AG08396 (cell line): ENCODE measurements around the gene TPRG1.
A peak's percentile ranks its signal among the peaks of the same experiment; 100 is the strongest.

Experiments used
- DNase-seq: peaks from one replicate; pipeline ENCODE4 v3.0.0; 2012; ENCODE audit warnings: low spot score, mixed read lengths

Gene TPRG1

DNA sequence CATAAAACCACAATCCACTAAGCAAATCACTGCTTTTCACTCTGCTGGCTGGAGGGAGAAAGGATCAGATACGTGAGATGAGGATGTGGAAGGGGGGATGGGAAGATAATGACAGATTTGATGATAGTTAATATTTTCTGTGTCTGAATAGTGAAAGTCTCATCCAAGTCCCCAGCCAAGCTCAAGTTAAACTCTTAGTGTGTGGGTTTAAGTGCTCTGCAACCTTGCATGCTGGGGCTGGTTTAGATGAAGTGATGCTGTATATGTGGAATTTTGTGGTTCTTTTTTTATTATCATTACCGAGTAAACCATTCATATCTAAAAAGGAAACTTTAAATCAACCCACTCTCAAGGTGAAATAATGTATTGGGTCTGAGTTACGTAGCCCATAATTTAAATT lies 111.0 kb downstream of the TPRG1 start:
- DNase-seq = no peak

DNA sequence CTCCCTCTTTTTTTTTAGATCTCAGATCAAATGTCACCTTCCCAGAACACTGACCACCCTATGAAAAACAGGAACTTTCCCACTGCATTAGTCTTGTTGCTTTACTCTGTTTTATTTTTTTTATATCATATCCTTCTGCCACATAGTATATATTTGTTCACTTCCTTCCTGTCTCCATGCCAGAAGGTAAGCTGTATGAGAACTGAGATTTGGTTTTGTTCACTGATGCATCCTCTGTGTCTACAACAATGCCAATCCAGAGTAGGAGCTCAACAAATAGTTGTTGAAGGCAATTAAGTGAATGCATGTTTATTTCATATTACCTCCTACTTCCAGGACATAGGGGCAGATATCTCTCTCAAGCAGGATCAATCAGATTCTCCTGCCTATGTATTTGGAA lies 114.4 kb downstream of the TPRG1 start:
- DNase-seq = no peak

DNA sequence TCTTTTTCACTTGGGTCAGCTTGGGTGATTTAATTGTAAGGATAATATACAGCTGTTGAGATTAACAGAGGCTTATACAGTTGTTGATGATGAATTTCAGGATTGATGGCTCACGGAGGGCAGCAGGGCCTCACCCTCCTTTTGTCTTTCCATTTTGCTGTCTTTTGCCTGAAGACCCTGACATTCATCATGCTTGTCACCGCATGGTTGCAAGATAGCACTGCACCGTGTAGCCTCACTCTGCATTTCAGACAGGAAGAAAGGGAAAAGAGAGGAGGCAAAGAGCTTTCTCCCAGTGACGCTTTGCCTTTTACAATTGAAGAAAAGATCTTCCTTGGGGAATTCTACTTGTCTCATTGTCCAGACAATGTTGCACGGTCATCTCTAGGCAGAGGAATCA lies 115.1 kb downstream of the TPRG1 start:
- no peak for DNase-seq

DNA sequence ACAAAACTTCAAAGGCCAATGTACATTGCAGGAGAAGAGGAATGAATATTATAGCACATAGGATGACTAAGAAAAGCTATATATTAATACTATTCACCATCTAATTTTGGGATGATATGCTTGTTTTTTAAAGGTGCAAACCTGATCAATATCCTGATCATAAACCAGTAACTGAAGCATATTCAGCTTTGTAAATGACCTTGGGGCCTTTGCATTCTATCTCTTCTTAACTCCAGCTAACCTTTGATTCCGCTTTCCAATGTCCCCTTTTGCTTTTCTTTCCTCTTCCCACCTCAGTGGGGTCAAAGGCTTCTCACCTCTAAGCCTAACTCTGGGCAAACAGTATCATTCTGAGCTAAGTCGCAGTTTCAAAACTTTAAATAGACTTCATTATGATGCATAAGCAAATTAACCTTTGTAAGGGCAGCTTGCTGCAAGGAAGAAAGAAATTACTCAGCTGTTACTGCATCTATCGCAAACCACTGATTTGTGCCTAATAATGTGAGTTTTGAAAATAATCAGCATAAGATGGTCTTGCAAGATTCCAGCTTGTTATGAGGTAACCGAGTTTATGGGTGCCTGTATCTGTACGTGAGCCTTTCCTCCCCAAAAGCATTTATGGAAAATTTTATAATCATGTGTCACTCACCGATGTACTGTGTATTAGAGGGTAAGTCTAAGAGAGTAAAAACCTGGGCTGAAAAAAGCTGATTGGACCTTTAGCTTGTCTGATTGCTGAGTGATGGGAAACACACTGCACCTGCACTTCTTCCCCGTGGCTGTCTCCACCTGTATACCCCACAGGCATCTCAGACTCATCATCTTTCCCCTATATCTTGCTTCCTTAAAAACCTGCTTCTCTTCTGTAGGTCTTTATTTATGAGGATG lies 116.8 kb downstream of the TPRG1 start:
- no peak for DNase-seq

DNA sequence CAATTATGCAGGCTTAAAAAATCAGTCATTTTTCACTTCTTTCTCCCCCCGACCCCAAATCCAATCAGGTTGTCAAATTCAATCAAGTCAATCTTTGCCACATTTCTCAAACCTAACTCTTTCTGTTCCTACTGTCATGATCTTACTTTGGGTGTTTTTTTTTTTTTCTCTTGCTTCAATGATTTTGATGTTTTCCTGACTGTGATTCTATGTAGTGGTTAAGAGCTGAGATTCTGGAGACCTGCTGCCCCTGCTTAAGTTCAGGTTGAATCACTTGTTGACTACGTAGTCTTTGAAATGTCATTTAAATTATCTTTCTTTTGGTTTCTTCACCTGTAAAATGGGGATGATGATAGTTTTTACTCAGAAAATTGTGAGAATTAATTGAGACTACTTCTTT lies 117.5 kb downstream of the TPRG1 start:
- no peak for DNase-seq

DNA sequence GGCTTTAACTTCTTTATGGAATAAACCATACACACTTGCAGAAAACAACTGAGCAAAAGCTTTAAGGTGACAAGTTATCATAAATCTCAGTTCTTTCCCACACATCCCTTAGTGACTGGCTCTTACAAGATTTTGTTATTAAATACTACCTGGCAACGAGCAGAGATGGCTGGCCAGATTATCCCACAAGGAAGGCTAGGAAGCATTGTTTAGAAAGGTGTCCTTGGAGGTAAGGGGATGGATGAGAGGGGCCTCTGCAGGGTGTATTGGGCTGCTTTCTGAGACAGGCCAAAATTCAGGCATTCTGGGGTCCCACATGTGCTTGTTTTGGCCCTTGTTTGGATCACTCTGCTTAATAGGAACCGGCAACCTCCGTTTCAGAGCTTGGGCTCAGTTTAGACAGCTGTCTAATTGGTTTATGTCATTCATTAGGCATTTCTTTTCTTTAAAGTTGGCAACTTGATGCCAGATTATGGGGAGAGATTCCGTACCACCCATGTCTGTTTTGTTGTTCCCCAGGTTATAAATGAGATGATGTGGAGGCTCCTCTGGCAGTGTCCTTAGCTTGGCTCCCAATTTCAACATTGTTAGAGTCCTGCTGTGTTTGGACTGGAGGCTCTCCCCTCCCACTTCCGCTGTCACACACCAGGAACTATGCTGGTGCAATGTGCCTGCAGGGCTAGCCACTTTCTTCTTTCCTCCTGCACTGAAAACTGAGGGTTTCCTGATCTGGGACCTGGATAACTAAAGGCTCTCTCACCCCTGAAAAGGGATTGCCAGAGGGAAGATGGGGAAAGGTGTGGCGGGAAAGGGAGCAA lies 121.1 kb downstream of the TPRG1 start:
- DNase-seq = no peak

DNA sequence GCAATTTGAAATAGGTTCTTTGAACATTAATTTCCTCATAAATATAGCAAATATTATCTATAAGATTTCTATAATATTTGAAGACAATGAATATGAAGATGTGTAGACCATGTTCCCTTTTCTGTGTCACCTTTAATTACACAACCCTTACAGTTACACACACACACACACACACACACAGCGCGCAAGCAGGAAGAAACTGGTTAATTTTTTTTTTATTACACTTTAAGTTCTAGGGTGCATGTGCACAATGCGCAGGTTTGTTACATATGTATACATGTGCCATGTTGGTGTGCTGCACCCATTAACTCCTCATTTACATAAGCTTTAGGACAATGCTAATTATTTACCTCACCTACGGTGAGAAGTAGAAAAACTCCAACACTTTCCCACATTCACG lies 122.9 kb downstream of the TPRG1 start:
- no peak for DNase-seq

DNA sequence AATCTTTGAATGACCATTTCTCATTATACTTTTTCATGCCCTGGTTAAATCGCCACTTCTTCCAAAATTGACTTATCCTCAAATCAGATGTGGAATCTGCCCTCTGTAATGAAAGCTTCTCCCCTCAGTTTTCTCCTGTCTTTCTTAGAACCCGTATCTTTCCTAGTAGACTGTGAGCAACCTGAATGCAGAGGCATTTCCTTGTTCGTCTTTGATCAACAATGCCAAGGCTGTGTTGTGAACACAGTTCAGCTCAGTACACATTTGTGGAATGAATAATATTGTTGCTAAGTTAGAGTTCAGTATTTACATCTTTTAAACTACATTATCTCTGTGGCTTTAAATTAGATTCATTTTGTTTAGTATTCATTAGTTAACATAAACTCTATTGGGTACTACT lies 123.3 kb downstream of the TPRG1 start:
- DNase-seq = no peak

DNA sequence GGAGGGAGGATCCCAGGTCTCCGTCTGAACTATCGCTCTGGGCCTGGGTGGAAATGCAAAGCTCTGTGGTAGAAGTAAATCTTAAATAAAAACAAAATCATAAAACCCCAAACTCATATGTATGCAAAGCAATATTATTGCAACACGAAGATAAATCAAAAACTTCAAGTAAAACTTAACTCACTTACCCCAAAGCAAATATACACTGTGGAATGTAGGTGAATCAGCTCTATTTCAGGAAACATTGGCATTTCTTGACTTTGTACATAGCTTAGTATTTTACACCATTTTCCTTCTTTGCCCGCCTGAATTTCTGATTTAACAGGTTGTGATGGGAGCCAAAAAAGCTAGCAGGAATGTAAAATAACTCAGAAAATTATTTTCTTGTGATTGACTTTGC lies 126.2 kb downstream of the TPRG1 start:
- DNase-seq = no peak

DNA sequence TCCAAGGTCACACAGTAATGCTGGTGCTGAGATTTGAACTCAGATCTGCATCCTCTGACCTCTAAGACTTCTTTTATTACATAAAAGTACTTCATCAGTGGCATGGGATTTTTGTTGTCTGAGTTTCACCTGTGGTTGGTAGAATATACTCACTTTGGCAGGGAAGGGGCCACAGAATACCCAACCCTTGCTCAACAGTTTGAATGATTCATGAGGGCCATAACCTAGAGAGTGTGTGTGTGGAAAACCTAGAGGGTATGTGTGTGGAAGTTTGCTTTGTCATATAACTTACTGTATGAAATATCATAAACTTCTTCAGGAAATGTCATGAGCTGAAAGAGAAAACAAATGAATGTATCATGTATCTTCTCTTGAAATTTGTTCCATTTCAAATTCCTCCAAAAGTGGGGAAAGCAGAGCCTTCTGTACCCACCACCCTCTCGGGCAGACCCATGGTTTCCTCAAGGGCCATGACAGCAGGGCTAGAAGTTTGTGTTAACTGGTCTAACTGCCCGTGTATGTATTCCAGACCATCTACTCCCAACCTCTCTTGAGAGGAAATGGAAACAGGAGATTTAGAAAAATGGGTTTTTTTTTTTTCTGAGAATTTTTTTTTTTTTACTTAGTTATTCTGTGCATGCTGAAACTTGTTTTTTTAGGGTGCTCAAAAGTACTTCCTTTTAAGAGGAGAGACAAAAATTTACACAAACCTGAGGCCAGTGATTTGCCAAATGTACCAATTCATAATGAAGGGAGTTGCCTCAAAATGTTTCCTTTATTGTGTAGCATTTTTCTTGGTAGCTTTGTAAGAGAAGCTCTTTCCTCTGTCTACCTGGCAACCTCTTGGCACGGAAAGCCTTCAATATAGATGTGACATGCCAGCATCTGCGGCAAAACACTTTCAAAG lies 127.0 kb downstream of the TPRG1 start:
- DNase-seq = no peak

DNA sequence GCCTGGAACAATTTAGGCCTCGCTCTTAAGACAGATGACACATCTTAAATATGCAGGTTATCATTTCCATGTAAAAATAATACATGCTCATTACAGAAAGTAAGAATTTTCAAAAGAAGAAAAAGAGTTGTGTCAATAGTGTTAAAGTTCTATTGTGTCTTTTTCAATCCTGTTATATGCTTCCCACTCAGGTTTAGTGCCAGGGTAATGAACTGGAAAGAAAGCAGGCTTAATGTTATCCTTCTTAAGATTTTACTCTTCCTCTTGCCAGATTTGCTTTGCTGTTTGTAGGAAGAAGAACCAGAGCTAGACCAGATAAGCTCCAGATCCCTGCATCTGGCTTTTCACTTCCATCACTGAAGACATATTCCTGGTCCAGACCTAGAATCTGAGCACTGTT lies 128.6 kb downstream of the TPRG1 start:
- no peak for DNase-seq

DNA sequence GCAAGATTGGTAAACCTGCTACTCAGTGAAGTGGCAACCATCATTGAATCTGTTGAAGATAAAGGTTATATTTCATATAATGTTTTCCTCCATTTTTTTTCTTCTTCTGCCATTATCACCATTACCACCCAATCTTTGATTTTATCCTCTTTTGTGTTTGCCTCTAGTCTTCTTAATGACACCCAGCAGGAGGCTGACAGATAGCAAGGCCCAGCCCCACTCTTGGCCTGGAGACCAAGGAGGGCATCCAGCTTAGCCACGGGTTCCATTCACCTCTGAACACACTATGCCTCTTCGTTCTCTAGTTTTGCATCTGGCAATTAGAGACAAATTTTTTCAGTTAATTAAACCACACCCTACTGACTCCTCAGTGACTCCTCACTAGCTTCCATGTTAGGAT lies 129.7 kb downstream of the TPRG1 start:
- DNase-seq = no peak

DNA sequence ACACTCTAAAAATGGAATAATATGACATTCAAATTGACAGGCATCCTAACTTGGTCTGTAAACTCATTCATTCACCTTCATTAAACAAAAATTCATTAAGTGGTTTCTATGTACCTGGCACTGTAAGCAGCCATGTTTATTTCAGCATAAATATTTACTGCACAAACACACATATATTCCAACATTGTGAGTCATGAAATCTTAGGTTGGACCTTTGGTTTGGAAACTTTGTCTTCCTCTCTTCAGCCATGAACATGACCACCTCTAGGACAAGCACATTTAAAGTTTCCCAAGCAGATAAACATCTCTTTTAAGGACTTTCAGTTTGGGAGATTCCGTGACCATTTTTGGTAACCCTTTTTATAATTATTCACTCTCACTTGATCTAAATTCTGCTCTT lies 131.8 kb downstream of the TPRG1 start:
- no peak for DNase-seq

DNA sequence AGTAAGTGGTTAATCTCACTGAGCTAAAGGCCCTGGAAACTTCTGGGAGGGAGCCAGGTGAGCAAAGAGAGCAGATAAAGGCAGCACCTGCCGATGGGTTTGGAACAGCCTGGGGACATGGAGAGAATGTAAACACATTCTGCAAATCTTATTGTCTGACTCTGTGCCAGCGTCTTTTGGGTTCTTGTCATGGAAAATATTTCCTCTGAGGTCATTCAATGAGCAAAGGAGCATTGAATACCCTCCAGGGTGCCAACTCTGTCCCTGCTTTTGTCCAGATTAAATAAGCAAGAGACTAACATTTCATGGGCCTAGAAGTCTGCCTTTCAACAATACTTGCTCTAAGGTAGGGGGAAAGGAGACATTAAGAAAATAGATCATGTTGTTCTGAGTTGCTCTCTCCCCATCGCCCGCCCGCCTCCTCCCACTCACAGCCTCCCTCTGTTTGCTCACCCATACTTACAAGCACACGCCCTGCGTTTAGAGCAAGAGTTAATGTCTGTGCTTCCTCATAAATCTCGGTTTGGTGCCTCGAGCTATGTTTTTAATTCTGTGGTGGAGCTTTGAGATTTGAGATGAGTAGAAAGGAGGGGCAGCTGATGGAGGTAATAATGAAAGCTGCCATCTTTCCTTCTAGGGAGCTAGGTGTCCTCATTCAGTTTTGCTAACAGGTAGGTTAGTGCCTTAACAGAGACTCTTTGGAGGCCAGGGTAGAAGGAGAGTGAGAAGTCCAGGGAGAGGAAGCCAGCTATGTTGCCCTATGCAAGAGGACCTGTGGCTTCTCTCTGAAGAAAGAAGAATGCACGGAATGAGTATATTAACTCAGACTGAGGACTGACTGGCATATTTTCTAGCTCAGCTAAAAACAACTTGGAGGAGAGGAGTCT lies 132.9 kb downstream of the TPRG1 start:
- peak; percentile 13 for DNase-seq

DNA sequence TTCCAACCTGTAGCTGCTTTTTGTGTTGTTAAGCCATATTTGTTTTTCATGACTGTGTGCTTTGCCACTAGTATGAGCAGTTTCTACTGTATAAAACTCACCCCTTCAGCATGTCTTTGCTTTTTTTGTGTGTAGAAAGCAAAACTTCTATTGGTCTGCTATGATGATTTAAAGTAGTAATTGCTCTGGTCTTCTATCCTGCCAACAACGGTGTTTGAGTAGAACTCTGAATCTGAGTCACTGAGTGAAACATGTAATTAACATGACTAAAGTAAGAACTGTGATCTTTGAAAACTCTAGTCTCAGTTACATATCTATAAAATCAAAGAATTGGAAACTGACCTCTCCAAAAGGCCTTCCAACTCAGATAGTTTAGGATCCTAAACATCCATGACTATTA lies 133.6 kb downstream of the TPRG1 start:
- DNase-seq = no peak

DNA sequence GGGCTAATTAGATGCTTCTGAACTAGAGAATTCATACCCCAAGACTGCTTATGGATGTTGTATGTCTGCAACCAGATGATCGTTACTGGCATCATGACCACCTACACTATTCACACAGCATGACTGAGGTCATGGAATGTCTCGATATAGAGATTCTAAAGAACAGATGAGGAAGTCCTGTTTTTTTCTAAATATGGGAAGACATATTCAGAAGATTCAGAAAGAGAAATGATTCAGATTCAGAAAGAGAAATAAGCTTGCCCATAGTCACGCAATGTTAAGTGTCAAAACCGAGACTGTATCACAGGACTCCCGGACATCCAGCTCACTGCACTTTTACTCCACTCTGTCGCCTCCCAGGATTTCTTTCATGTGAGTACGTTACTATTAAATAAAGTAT lies 136.2 kb downstream of the TPRG1 start:
- no peak for DNase-seq

DNA sequence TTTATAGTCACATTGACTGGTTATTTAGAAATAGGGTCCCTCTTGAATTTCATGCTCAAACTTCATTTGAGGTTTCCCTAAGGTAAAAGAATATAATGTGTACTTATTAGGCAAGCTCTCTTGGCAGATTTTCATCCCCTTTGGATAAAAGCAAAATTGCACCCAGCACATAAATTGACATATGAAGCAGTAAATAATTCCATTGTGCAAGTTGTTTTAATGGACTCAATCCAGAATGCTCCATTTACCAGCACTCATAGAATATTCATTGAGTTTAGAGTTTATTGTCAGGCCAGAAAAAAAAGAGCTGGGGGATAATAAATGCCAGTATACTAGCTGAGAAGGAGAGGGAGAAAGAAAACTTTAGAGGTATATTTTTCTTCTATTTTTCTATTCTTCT lies 136.8 kb downstream of the TPRG1 start:
- no peak for DNase-seq

DNA sequence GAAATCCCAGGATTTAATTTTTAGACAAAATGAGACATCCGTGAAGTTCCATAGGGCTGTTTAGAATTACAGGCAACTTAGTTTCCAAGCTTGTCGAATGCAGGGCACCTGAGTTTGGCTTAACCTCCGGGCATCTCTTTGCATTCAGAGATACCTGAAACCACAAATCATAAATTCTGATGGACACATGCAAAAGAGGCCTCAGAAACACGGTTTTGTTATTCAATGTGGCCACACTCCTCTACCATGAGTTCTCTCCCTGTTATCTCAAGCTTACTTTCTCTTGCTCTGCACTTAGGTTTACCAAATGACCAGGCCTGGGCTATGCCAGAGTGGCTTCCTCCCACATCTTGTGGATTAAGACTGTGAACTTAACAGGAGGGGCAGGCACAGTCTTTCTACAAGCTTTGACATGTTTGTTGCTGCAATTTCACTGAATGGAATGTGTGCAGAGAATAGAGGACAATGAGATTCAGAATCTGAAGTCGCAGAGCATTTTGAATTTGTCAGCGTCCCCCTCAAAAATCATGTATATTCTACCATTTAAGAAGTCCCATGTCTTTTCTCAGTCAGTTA lies 137.7 kb downstream of the TPRG1 start:
- DNase-seq = no peak

DNA sequence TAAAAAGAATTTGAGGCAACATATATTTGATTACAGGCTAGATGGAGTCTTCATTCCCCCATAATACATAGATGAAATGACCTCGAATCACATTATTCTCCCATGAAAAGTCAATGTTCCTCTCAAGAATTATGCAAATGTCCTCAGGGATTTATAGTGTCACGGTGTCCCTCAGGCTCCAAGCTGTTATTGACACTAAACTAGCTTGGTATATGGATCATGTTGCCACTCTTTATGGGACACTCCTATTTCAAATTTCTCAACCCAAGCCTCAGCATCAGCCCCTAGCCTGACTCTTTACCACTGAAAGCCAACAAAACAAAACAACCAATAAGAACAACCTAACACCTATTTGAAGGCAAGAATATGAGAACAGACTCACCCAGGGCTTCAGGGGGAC lies 139.8 kb downstream of the TPRG1 start:
- no peak for DNase-seq

DNA sequence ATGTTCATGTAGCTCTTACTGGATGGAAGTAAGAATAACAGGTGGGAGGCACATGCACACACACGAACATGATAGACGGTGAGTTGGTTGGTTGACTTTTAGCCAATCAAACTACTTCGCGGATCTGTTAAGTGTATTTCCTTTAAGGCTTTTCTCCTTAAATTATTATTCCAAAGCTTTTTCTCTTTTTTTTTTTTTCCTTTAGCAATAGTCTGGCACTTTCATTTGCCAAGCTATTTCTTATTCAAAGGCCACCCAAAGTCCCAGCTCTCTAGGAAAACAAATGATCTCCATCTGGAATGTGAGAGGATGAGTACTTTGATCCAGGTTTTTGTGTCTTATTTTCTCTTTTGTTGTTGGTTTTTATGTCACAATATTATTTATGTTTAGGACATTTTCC lies 141.1 kb downstream of the TPRG1 start:
- DNase-seq = no peak
